Mesendoderm (in vitro differentiated cells): ENCODE data around the gene MRPL27.

Experiments used
- DNase-seq: peaks from one replicate; pipeline ENCODE4 v3.0.0; 2013
- H2AK5ac ChIP-seq: 2 replicates; pipeline ENCODE4 v1.6.1; 2013; ENCODE audit warnings: low read length, inconsistent platforms
- H2BK120ac ChIP-seq: 2 replicates; pipeline ENCODE4 v1.6.1; 2013; ENCODE audit warnings: low read depth, mild to moderate bottlenecking, low read length, moderate library complexity, mixed read lengths
- H2BK15ac ChIP-seq: replicated peaks from 2 replicates; pipeline ENCODE4 v1.6.1; 2013; ENCODE audit warnings: low read depth, mild to moderate bottlenecking, moderate library complexity
- H2BK5ac ChIP-seq: 2 replicates; pipeline ENCODE4 v1.6.1; 2013; ENCODE audit warnings: low read length, inconsistent platforms
- H3K18ac ChIP-seq: 2 replicates; pipeline ENCODE4 v1.6.1; 2013; ENCODE audit warnings: mild to moderate bottlenecking, low read length, mixed read lengths
- H3K23ac ChIP-seq: one replicate; pipeline ENCODE4 v1.6.1; 2013; ENCODE audit warnings: low read length
- H3K27ac ChIP-seq: 2 replicates; pipeline ENCODE4 v1.5.1; 2013; ENCODE audit warnings: low read depth, mild to moderate bottlenecking, inconsistent platforms, low read length, moderate library complexity
- H3K27me3 ChIP-seq: 2 replicates; pipeline ENCODE4 v1.6.1; 2013; ENCODE audit warnings: low read length, control low read depth, mild to moderate bottlenecking, inconsistent platforms; ENCODE audit not compliant: insufficient read depth, poor library complexity
- H3K36me3 ChIP-seq: 2 replicates; pipeline ENCODE4 v1.6.1; 2013; ENCODE audit warnings: low read length, inconsistent platforms; ENCODE audit not compliant: control insufficient read depth, insufficient read depth
- H3K4ac ChIP-seq: one replicate; pipeline ENCODE4 v1.6.1; 2013; ENCODE audit warnings: low read depth, mild to moderate bottlenecking, low read length, moderate library complexity
- H3K4me1 ChIP-seq: 2 replicates; pipeline ENCODE4 v1.6.1; 2013; ENCODE audit warnings: low read depth, low read length, inconsistent platforms; ENCODE audit not compliant: control insufficient read depth
- H3K4me2 ChIP-seq: 2 replicates; pipeline ENCODE4 v1.6.1; 2013; ENCODE audit warnings: low read length
- H3K4me3 ChIP-seq: 2 replicates; pipeline ENCODE4 v1.5.1; 2013; ENCODE audit warnings: mild to moderate bottlenecking, low read length
- H3K56ac ChIP-seq: one replicate; pipeline ENCODE4 v1.6.1; 2013; ENCODE audit warnings: low read length
- H3K79me1 ChIP-seq: 2 replicates; pipeline ENCODE4 v1.6.1; 2013; ENCODE audit warnings: low read length, inconsistent platforms
- H3K79me2 ChIP-seq: 2 replicates; pipeline ENCODE4 v1.6.1; 2013; ENCODE audit warnings: mild to moderate bottlenecking, low read length; ENCODE audit not compliant: control insufficient read depth, insufficient read depth
- H3K9ac ChIP-seq: 2 replicates; pipeline ENCODE4 v1.6.1; 2013; ENCODE audit warnings: low read length, inconsistent platforms
- H4K5ac ChIP-seq: one replicate; pipeline ENCODE4 v1.6.1; 2013; ENCODE audit warnings: low read length
- H4K8ac ChIP-seq: one replicate; pipeline ENCODE4 v1.6.1; 2013; ENCODE audit warnings: low read depth, mild to moderate bottlenecking, control low read depth, low read length, moderate library complexity
- WGBS: extraction: QIAGEN DNeasy Blood & Tissue Kit; methylation state at CpG from one replicate; pipeline ENCODE4 v1.1.7; 2013; ENCODE audit warnings: low lambda C conversion rate, missing lambda C conversion rate; ENCODE audit not compliant: insufficient coverage; ENCODE audit errors: extremely low coverage; 5-methylcytosine and 5-hydroxymethylcytosine counted together

The MRPL27 gene

DNA sequence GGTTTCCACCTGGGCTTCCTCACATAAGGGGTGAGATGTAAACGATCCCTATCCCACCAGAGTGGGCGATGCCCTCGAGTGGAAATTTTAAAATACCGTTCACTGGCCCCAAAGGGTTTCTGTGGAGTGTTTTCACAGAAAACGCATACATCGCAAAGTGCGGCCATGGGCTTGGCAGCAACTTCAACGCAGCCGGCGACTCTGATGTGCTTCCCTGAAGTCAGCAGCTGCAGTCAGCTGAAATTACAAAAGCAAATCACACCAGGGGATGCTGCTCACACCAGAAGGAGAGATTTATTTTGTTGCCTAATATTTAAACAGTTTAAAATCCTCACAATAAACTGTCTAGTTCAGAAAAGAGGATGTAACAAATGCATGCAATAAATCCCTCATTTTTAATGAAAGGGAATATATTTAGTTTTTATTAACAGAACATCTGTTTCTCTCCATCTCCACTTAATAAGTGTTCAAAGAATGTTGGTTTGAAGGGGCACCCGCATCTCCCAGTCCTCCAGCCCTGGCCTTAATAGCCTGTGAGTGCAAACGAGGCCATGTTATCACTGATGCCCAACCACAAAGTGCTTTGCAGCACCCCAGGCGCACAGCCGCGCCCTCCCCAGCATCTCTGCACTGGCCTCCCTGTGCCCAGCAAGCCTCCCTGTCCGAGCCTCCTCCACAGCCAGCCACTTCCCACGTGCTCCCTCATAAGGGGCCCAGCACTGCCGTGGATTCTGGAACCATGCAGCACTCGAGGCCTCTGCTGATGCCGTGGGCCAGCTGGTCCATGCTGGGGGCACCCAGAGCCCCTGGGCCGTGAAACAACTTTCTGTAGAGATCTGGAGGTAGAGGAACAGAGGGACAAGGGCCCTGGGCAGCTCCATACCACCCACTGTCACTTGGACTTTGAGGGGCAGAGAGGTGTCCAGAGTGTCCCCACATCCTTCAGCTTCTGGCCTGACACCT, 44.3 kb downstream of the MRPL27 start:
- no peak overlapping the region for H4K5ac ChIP-seq
- H3K36me3 ChIP-seq: no peaks in the 10 kb centered on the region
- no peaks in the 10 kb centered on the region for H3K4me1 ChIP-seq
- H3K79me2 ChIP-seq: no peaks in the 10 kb centered on the region
- no peak overlapping the region for H3K4ac ChIP-seq
- H3K79me1 ChIP-seq: no peaks in the 10 kb centered on the region
- no peak overlapping the region for H2BK120ac ChIP-seq
- H3K56ac ChIP-seq: no peak overlapping the region
- H3K27ac ChIP-seq: no peak overlapping the region
- H2BK5ac ChIP-seq: no peak overlapping the region
- no peak overlapping the region for H3K4me2 ChIP-seq
- no peaks in the 10 kb centered on the region for H3K27me3 ChIP-seq
- no peak overlapping the region for H2BK15ac ChIP-seq
- no peak for DNase-seq
- H2AK5ac ChIP-seq: no peak overlapping the region
- no peak overlapping the region for H3K18ac ChIP-seq
- H4K8ac ChIP-seq: no peak overlapping the region
- H3K4me3 ChIP-seq: no peak overlapping the region
- no peak overlapping the region for H3K23ac ChIP-seq
- no peak overlapping the region for H3K9ac ChIP-seq
- WGBS: no CpG with 5 or more reads among the region's 21 CpGs

- DNase-seq: no peak
- Histone ChIP-seq H3K4ac (no peak overlapping the region), H3K4me3 (no peak overlapping the region), H2BK15ac (no peak overlapping the region), H3K9ac (no peak overlapping the region), H4K8ac (no peak overlapping the region), H3K79me2 (no peaks in the 10 kb centered on the region), H3K4me1 (no peaks in the 10 kb centered on the region), H3K27ac (no peak overlapping the region), H4K5ac (no peak overlapping the region), H3K4me2 (no peak overlapping the region), H3K27me3 (no peaks in the 10 kb centered on the region), H3K36me3 (no peaks in the 10 kb centered on the region), H3K18ac (no peak overlapping the region), H3K23ac (no peak overlapping the region), H2BK120ac (no peak overlapping the region), H2AK5ac (no peak overlapping the region), H3K79me1 (no peaks in the 10 kb centered on the region), H3K56ac (no peak overlapping the region), H2BK5ac (no peak overlapping the region)
- no CpG with 5 or more reads among the region's 9 CpGs for whole genome bisulfite sequencing
These were observed 46.1 kb downstream of the MRPL27 start for GRCh38 chr17:50326831-50327364.

DNA sequence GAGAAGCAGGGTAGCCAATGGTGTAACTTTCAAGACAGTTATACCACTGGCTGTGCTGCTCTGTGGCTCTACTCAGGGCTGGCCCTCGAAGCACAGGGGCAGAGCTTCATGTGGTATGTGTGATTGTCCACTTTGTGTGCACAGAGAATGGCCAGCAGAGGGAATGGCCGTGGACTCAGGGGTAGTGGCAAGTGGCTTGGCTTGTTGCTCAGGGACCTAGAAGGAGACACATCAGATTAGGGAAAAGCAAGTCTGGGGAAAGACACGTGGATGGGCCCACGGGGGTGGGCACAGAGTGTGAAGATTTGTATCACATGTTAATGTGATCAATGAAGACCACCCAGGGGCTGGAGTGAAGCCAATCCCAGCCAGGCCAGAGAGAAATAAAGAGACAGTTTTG, 47.1 kb downstream of the MRPL27 start:
- no peak overlapping the region for H2BK15ac ChIP-seq
- no peak overlapping the region for H4K8ac ChIP-seq
- no peak overlapping the region for H2BK5ac ChIP-seq
- DNase-seq: no peak
- H2BK120ac ChIP-seq: no peak overlapping the region
- H3K79me2 ChIP-seq: no peaks in the 10 kb centered on the region
- H3K27me3 ChIP-seq: no peaks in the 10 kb centered on the region
- no peak overlapping the region for H3K23ac ChIP-seq
- no peak overlapping the region for H3K9ac ChIP-seq
- no peak overlapping the region for H4K5ac ChIP-seq
- H3K36me3 ChIP-seq: no peaks in the 10 kb centered on the region
- WGBS: no CpG with 5 or more reads among the region's 4 CpGs
- no peaks in the 10 kb centered on the region for H3K4me1 ChIP-seq
- no peak overlapping the region for H3K4me3 ChIP-seq
- no peak overlapping the region for H3K4me2 ChIP-seq
- H3K4ac ChIP-seq: no peak overlapping the region
- H3K18ac ChIP-seq: no peak overlapping the region
- H3K79me1 ChIP-seq: no peaks in the 10 kb centered on the region
- H2AK5ac ChIP-seq: no peak overlapping the region
- H3K27ac ChIP-seq: no peak overlapping the region
- H3K56ac ChIP-seq: no peak overlapping the region

- no peak overlapping the region for H3K4ac ChIP-seq
- no peak overlapping the region for H3K23ac ChIP-seq
- no peak for DNase-seq
- no peak overlapping the region for H2AK5ac ChIP-seq
- no peak overlapping the region for H3K27ac ChIP-seq
- no peaks in the 10 kb centered on the region for H3K27me3 ChIP-seq
- H4K5ac ChIP-seq: no peak overlapping the region
- H3K4me2 ChIP-seq: no peak overlapping the region
- H4K8ac ChIP-seq: no peak overlapping the region
- H2BK15ac ChIP-seq: no peak overlapping the region
- H3K4me1 ChIP-seq: no peaks in the 10 kb centered on the region
- H3K56ac ChIP-seq: no peak overlapping the region
- H2BK120ac ChIP-seq: no peak overlapping the region
- H3K36me3 ChIP-seq: no peaks in the 10 kb centered on the region
- no peak overlapping the region for H3K4me3 ChIP-seq
- H3K18ac ChIP-seq: no peak overlapping the region
- H3K9ac ChIP-seq: no peak overlapping the region
- no peaks in the 10 kb centered on the region for H3K79me2 ChIP-seq
- no CpG with 5 or more reads among the region's 5 CpGs for WGBS
- H3K79me1 ChIP-seq: no peaks in the 10 kb centered on the region
- H2BK5ac ChIP-seq: no peak overlapping the region
These were observed 49.9 kb downstream of the MRPL27 start for GRCh38 chr17:50323060-50323459.

GRCh38 chr17:50322271-50322670, 50.7 kb downstream of the MRPL27 start:
- Histone ChIP-seq H4K8ac (no peak overlapping the region), H2AK5ac (no peak overlapping the region), H3K4me2 (no peak overlapping the region), H3K79me1 (no peaks in the 10 kb centered on the region), H4K5ac (no peak overlapping the region), H3K79me2 (no peaks in the 10 kb centered on the region), H2BK120ac (no peak overlapping the region), H3K4me3 (no peak overlapping the region), H3K56ac (no peak overlapping the region), H3K27ac (no peak overlapping the region), H2BK5ac (no peak overlapping the region), H3K27me3 (no peaks in the 10 kb centered on the region), H3K18ac (no peak overlapping the region), H3K23ac (no peak overlapping the region), H3K36me3 (no peaks in the 10 kb centered on the region), H3K9ac (no peak overlapping the region), H2BK15ac (no peak overlapping the region), H3K4ac (no peak overlapping the region), H3K4me1 (no peaks in the 10 kb centered on the region)
- no CpG with 5 or more reads among the region's 7 CpGs for WGBS
- DNase-seq: no peak
